Endothelial cell of umbilical vein (primary cell): ENCODE results near the gene SHISA9. TPM values are rescaled to one million over a fixed set of nuclear protein-coding genes. Genes with fewer than 3 reads are reported as not detected.

Experiments
- BruUV-seq: library from RNA; stranded (reverse); fragments of 400-500 nt; replicated peaks from 2 replicates; lab custom pipeline; 2021; lab: Mats Ljungman, UMichigan
- CTCF ChIA-PET: fragments of 300-600, 350-600 bp; sonication (Branson Sonifier 250); formaldehyde crosslinking; loops from one replicate; lab custom pipeline; 2021; ENCODE audit warnings: antibody characterized with exemption, inconsistent platforms; lab: Charles Lee
- POLR2A ChIA-PET: fragments of 300-600, 350-600 bp; sonication (Branson Sonifier 250); formaldehyde crosslinking; loops from one replicate; lab custom pipeline; 2021; ENCODE audit warnings: antibody characterized with exemption, inconsistent platforms; lab: Charles Lee
- DNase-seq: peaks from one replicate; pipeline ENCODE4 v3.0.0-alpha.2; 2011; ENCODE audit warnings: low read depth, low spot score
- FAIRE-seq: peaks from 2 replicates; lab custom pipeline; 2011; peaks lifted over from hg19 to GRCh38; lab: Jason Lieb, UNC
- H2AFZ ChIP-seq: 2 replicates; pipeline ENCODE4 v1.6.0; 2012; ENCODE audit warnings: low read depth, low read length, control low read depth, inconsistent platforms
- H3K27ac ChIP-seq: 2 replicates; pipeline ENCODE4 v1.5.1; 2011; ENCODE audit warnings: low read depth, mild to moderate bottlenecking, control low read depth, low read length, moderate library complexity; ENCODE audit not compliant: insufficient read depth
- H3K27me3 ChIP-seq, 2 experiments: 2 replicates each; pipeline versions ENCODE4 v1.6.0 to v1.6.1; 2011; ENCODE audit warnings: low read length in 2 of 2, mixed read lengths in 1 of 2; ENCODE audit not compliant: control insufficient read depth in 2 of 2, insufficient read depth in 2 of 2
- H3K36me3 ChIP-seq, 2 experiments: 2 replicates in 1 of 2; 3 replicates in 1 of 2; pipeline ENCODE4 v1.5.1; 2011; ENCODE audit warnings: low read length in 2 of 2, mild to moderate bottlenecking in 1 of 2, moderate library complexity in 1 of 2; ENCODE audit not compliant: control insufficient read depth in 2 of 2, insufficient read depth in 2 of 2; ENCODE audit errors: extremely low read depth in 1 of 2
- H3K4me1 ChIP-seq: 3 replicates; pipeline ENCODE4 v1.5.1; 2011; ENCODE audit warnings: mild to moderate bottlenecking, low read length; ENCODE audit not compliant: control insufficient read depth, insufficient read depth; ENCODE audit errors: extremely low read depth
- H3K4me2 ChIP-seq: 2 replicates; pipeline ENCODE4 v1.6.1; 2011; ENCODE audit warnings: low read length, control low read depth, mixed read lengths; ENCODE audit not compliant: insufficient read depth
- H3K4me3 ChIP-seq, 3 experiments: fragments of 200-600 bp in 1 of 3; sonication (generic), shearing (Covaris generic) in 1 of 3; replicated peaks in 1 of 3; 2 replicates each; pipeline ENCODE4 v1.5.1; 2011 to 2016; ENCODE audit warnings: control low read depth in 3 of 3, low read length in 3 of 3, mild to moderate bottlenecking in 2 of 3, inconsistent platforms in 1 of 3, low read depth in 1 of 3, moderate library complexity in 1 of 3; ENCODE audit not compliant: insufficient read depth in 1 of 3
- H3K79me2 ChIP-seq: 2 replicates; pipeline ENCODE4 v1.6.0; 2012; ENCODE audit warnings: low read length, inconsistent platforms; ENCODE audit not compliant: control insufficient read depth, insufficient read depth
- H3K9ac ChIP-seq: replicated peaks from 2 replicates; pipeline ENCODE3; 2011; ENCODE audit warnings: low read length, control low read depth; ENCODE audit not compliant: insufficient read depth; ENCODE audit errors: extremely low read depth
- H3K9me1 ChIP-seq: replicated peaks from 3 replicates; pipeline ENCODE4 v1.6.0; 2011; ENCODE audit warnings: mild to moderate bottlenecking, low read length; ENCODE audit not compliant: control insufficient read depth, insufficient read depth; ENCODE audit errors: extremely low read depth
- H3K9me3 ChIP-seq: replicated peaks from 2 replicates; pipeline ENCODE4 v1.5.1; 2012; ENCODE audit warnings: low read length, inconsistent platforms; ENCODE audit not compliant: control insufficient read depth, insufficient read depth
- H4K20me1 ChIP-seq: replicated peaks from 2 replicates; pipeline ENCODE3; 2011; ENCODE audit warnings: mild to moderate bottlenecking, low read length; ENCODE audit not compliant: control insufficient read depth, insufficient read depth; ENCODE audit errors: extremely low read depth
- CTCF ChIP-seq, 2 donors: IDR thresholded peaks; 1 replicate in 1 of 2; 2 replicates in 1 of 2; pipeline ENCODE4 v1.5.1; 2011; ENCODE audit warnings: low read length in 2 of 2, mild to moderate bottlenecking in 2 of 2, moderate library complexity in 2 of 2, control low read depth in 1 of 2, inconsistent platforms in 1 of 2, low read depth in 1 of 2; ENCODE audit not compliant: insufficient read depth in 1 of 2; ENCODE audit errors: extremely low read depth in 1 of 2
- EZH2 ChIP-seq: IDR thresholded peaks from 2 replicates; pipeline ENCODE4 v1.6.1; 2012; ENCODE audit warnings: borderline replicate concordance, low read depth, mild to moderate bottlenecking, moderate library complexity, low read length, inconsistent platforms; ENCODE audit not compliant: severe bottlenecking
- FOS ChIP-seq: IDR thresholded peaks from 2 replicates; pipeline ENCODE4 v1.6.1; 2011; ENCODE audit warnings: mild to moderate bottlenecking, low read length, moderate library complexity, borderline replicate concordance; ENCODE audit not compliant: insufficient read depth
- GATA2 ChIP-seq: IDR thresholded peaks from 2 replicates; pipeline ENCODE4 v1.7.0; 2011; ENCODE audit warnings: low read depth, mild to moderate bottlenecking, moderate library complexity, mixed read lengths, low read length; ENCODE audit not compliant: insufficient read length, insufficient read depth
- JUN ChIP-seq: IDR thresholded peaks from 2 replicates; pipeline ENCODE4 v1.6.1; 2011; ENCODE audit warnings: borderline replicate concordance, low read depth; ENCODE audit not compliant: insufficient read length, insufficient read depth
- MYC ChIP-seq: IDR thresholded peaks from one replicate; pipeline ENCODE4 v1.6.1; 2011; ENCODE audit warnings: mild to moderate bottlenecking, low read depth, low read length
- POLR2A ChIP-seq: IDR thresholded peaks from 2 replicates; pipeline ENCODE4 v1.6.1; 2012; ENCODE audit warnings: low read depth, mild to moderate bottlenecking, control low read depth, low read length
- POLR2AphosphoS5 ChIP-seq: IDR thresholded peaks from 2 replicates; pipeline ENCODE4 v1.6.1; 2012; ENCODE audit warnings: low read depth, mild to moderate bottlenecking, control low read depth, low read length, moderate library complexity; ENCODE audit not compliant: insufficient read depth
- dilution Hi-C: fragments of 300-500 bp; cut with MboI; formaldehyde crosslinking; loops from one replicate; pipeline ENCODE4 v1.15.0; 2019; ENCODE audit warnings: low sequenced_read_pairs; ENCODE audit not compliant: extremely low pct_ligation_motif_present
- intact Hi-C: fragments of 100-400 bp; cut with micrococcal nuclease; formaldehyde crosslinking; loops from one replicate; pipeline ENCODE4 v1.10.0; 2022
- polyA plus RNA-seq, 4 experiments: library from polyadenylated mRNA; depleted of rRNA in 3 of 4; stranded (reverse) in 3 of 4; unstranded in 1 of 4; fragments of >200 nt; gene quantifications; 2 replicates each; pipeline versions ENCODE4 v1.2.1 to v1.2.3, GENCODE V29; 2011 to 2012; ENCODE audit warnings: missing spikeins in 1 of 4
- total RNA-seq: library from RNA; stranded (reverse); gene quantifications from 2 replicates; pipeline ENCODE4 v1.2.3, GENCODE V29; 2021
- TF ChIP-seq, protein P1 (sequence below): IDR thresholded peaks from 2 replicates; pipeline ENCODE4 v1.6.1; 2011; ENCODE audit not compliant: insufficient read depth, insufficient read length

The SHISA9 gene
- total and polyA plus RNA-seq, 2 donors (not counting 3 experiments of a cell fraction or from before 2014, with no cell fraction given), result not detected

DNA sequence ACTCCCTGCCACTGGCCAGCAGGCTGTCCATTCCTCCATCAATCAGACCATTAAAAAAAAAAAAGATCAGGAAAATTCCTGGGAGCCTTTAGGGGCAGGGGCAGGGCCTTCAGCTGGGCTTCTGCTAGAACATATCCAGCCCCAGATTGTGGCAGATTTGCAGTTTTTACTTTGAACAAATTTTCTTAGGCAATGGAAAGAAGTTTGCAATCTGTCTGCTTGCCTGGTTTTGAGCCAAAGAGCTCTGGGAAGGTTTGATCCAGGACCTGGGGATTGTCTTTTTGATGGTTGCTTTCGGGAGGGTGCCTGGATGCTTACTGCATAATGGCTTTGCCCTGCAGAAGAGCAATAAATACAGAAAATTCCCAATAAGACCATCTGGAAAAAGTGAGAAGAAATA lies 145.9 kb downstream of the SHISA9 start:
- H3K36me3 ChIP-seq, result no peaks in the 10 kb centered on the region
- intact Hi-C loops, result no loop called here
- no peaks in the 10 kb centered on the region for H3K79me2 ChIP-seq

GRCh38 chr16:13049688-13050087 lies 148.3 kb downstream of the SHISA9 start:
- TF ChIP-seq FOS (no peak), POLR2AphosphoS5 (no peak), JUN (no peak), CTCF (IDR thresholded peaks at IDR 0.05; ENCODE audit: extremely low read depth in 1 of 2, insufficient read depth in 1 of 2, low read depth in 1 of 2, low read length in 2 of 2) (no peak), EZH2 (no peak), POLR2A (no peak), GATA2 (no peak), MYC (no peak)
- TF ChIP-seq, protein P1, sequence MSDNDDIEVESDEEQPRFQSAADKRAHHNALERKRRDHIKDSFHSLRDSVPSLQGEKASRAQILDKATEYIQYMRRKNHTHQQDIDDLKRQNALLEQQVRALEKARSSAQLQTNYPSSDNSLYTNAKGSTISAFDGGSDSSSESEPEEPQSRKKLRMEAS, result no peak
- CTCF ChIA-PET, result no interaction called here
- no peaks in the 10 kb centered on the region for H3K27me3 ChIP-seq
- no peaks in the 10 kb centered on the region for H3K79me2 ChIP-seq
- POLR2A ChIA-PET, result no interaction called here
- no peak for DNase-seq
- H2AFZ ChIP-seq, result no peak overlapping the region
- no peaks in the 10 kb centered on the region for H3K9me1 ChIP-seq
- no peak overlapping the region for H3K4me2 ChIP-seq
- FAIRE-seq, result no peak
- dilution Hi-C loops, result no loop called here
- H3K4me3 ChIP-seq, result no peak overlapping the region
- no peaks in the 10 kb centered on the region for H3K36me3 ChIP-seq
- intact Hi-C loops, result no loop called here
- H3K27ac ChIP-seq, result no peak overlapping the region
- BruUV-seq, result no TSS peak
- no peaks in the 10 kb centered on the region for H3K9me3 ChIP-seq
- no peaks in the 10 kb centered on the region for H3K4me1 ChIP-seq
- H4K20me1 ChIP-seq, result no peaks in the 10 kb centered on the region
- no peak overlapping the region for H3K9ac ChIP-seq

More for the DNA sequence above, 145.9 kb downstream of the SHISA9 start:
- Histone ChIP-seq H3K4me3 (no peak overlapping the region), H2AFZ (no peak overlapping the region), H3K9me1 (no peaks in the 10 kb centered on the region), H3K9ac (no peak overlapping the region), H3K27me3 (no peaks in the 10 kb centered on the region), H4K20me1 (no peaks in the 10 kb centered on the region), H3K4me1 (no peaks in the 10 kb centered on the region), H3K27ac (no peak overlapping the region), H3K9me3 (peaks cover 2% of the 10 kb centered on the region), H3K4me2 (no peak overlapping the region)
- CTCF ChIA-PET, result no interaction called here
- no TSS peak for BruUV-seq
- dilution Hi-C loops, result no loop called here
- POLR2A ChIA-PET, result no interaction called here
- FAIRE-seq (no peak), DNase-seq (no peak)
- TF ChIP-seq FOS (no peak), GATA2 (no peak), MYC (no peak)
